PFSK-1 (cell line): Measurements from ENCODE around the gene CNOT3.
A peak's percentile ranks its signal among the peaks of the same experiment; 100 is the strongest.

Source experiments
- FOXP2 ChIP-seq: optimal IDR thresholded peaks from 2 replicates; pipeline ENCODE3; 2011; ENCODE audit warnings: borderline replicate concordance, control low read depth, inconsistent platforms; ENCODE audit not compliant: insufficient read depth; ENCODE audit errors: extremely low read length, extremely low read depth
- POLR2AphosphoS5 ChIP-seq: IDR thresholded peaks from 2 replicates; pipeline ENCODE4 v1.6.1; 2012; ENCODE audit warnings: low read depth, mild to moderate bottlenecking, control low read depth, low read length, moderate library complexity
- REST ChIP-seq, 2 experiments: IDR thresholded peaks; 2 replicates each; pipeline versions ENCODE4 v1.6.1 to v1.8.0; 2011 to 2012; ENCODE audit warnings: low read depth in 2 of 2, low read length in 2 of 2, control low read depth in 1 of 2, inconsistent platforms in 1 of 2, mild to moderate bottlenecking in 1 of 2, moderate library complexity in 1 of 2; ENCODE audit not compliant: insufficient read depth in 1 of 2
- SIN3A ChIP-seq: IDR thresholded peaks from 2 replicates; pipeline ENCODE4 v1.6.1; 2012; ENCODE audit warnings: mild to moderate bottlenecking, low read length, moderate library complexity, borderline replicate concordance; ENCODE audit not compliant: insufficient read depth
- TAF1 ChIP-seq: IDR thresholded peaks from 2 replicates; pipeline ENCODE4 v1.6.1; 2012; ENCODE audit warnings: low read length, control low read depth, borderline replicate concordance; ENCODE audit not compliant: insufficient read depth

CNOT3 gene

GRCh38 chr19:54173359-54173699, 35.8 kb downstream of the CNOT3 start:
- TF ChIP-seq SIN3A (no peak), REST (IDR thresholded peaks at IDR 0.05; ENCODE audit: insufficient read depth in 1 of 2, low read depth in 2 of 2, low read length in 2 of 2) (no peak), TAF1 (no peak), FOXP2 (no peak), POLR2AphosphoS5 (no peak)

GRCh38 chr19:54173951-54174834, 36.6 kb downstream of the CNOT3 start:
- TF ChIP-seq POLR2AphosphoS5 (peak; percentile 25; the same call in 1 of the 2 replicates), FOXP2 (no peak)

- TF ChIP-seq TAF1 (no peak), SIN3A (no peak), REST (IDR thresholded peaks at IDR 0.05; ENCODE audit: insufficient read depth in 1 of 2, low read depth in 2 of 2, low read length in 2 of 2) (no peak), FOXP2 (no peak), POLR2AphosphoS5 (no peak)
Measured at GRCh38 chr19:54178581-54179261, 41.2 kb downstream of the CNOT3 start.

- TF ChIP-seq REST (IDR thresholded peaks at IDR 0.05; ENCODE audit: insufficient read depth in 1 of 2, low read depth in 2 of 2, low read length in 2 of 2) (no peak), FOXP2 (no peak), SIN3A (no peak), TAF1 (no peak), POLR2AphosphoS5 (0 out of 2 replicates have a peak, but pooled peaks have one; percentile 24)
Measured at GRCh38 chr19:54179262-54179852, 41.8 kb downstream of the CNOT3 start.

- TF ChIP-seq SIN3A (no peak), POLR2AphosphoS5 (no peak), REST (IDR thresholded peaks at IDR 0.05; ENCODE audit: insufficient read depth in 1 of 2, low read depth in 2 of 2, low read length in 2 of 2) (no peak), FOXP2 (no peak), TAF1 (no peak)
Measured at GRCh38 chr19:54179921-54180461, 42.4 kb downstream of the CNOT3 start.
